NCI-H187 treated with DMSO at 0.1 percent for 48 hours (cell line): ENCODE measurements around the gene MAP3K21.

ENCODE experiments used
- DNase-seq: peaks from one replicate; lab custom pipeline; 2025; lab: John Stamatoyannopoulos, UW

MAP3K21 gene

DNA sequence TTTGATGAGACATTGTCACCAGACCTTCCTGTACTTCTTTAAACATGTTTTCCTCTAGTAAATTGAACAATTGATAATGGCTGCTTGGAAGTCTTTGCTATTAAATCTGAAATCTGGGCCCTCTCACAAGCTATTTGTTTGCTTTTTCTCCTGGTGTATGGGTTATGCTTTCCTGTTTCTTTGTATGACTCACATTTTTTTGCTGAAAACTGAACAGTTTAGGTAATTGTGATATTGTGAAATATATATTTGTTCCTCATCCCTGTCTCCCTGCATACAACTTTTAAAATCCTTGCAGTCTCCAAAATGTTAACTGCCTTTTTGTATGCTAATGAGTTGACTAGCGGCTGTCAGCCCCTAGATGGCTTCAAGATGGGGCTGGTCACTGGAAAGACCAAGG, 61.6 kb downstream of the MAP3K21 start:
- DNase-seq = no peak

DNA sequence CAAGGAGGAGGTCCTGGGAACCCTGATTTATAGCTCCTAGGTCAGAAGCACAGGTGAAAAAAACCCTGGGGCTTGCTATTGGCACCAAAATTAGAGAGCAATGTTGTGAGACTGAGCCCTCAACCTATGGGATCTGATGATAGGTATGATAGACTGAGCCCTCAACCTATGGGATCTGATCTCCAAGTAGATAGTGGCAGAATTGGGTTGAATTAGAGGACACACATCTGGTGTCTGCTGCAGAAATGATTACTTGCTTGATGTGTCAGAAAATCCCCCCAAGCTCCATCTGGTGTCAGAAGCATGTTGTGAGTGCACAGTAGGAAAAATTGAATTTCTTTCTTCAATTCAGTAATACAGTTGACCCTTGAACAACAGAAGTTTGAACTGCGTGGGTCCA, 62.4 kb downstream of the MAP3K21 start:
- DNase-seq = no peak

GRCh38 chr1:233390842-233391737, 63.6 kb downstream of the MAP3K21 start:
- DNase-seq = no peak

DNA sequence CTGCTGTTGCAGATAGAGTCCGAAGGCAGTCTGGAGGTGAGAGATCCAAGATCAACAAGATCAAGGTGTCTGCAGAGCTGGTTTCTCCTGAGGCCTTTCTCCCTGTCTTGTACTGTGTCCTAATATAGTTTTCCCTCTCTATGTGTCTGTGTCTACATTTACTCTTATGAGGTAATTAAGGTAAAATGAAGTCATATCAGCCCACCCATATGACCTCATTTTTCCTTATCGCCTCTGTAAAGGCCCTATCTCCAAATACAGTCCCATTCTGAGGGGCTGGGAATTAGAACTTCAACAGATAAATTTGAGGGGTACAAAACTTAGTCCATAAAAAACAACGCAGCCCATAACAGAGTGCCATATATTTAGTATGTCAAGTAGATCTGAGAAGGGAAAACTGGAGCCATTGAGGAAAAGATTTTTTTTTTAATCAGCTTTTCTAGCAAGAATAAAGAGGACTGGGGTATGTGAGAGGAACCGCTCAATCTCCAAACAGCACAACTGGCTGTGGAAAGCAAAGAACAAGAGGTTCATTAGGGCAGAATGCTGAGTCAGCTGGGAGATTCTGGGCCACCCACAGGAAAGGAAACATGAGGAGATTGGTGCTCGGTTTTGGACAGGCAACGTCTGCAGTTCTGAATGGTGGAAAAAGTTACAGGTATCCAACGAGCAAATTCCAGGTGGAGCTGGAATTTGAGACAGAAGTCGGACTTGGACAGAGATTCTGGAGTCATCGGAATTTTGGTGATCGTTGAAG, 65.7 kb downstream of the MAP3K21 start:
- DNase-seq = no peak

- DNase-seq = no peak
Observed at GRCh38 chr1:233393926-233394680, 66.6 kb downstream of the MAP3K21 start.

GRCh38 chr1:233394860-233395717, 67.6 kb downstream of the MAP3K21 start:
- no peak for DNase-seq

- no peak for DNase-seq
Observed at GRCh38 chr1:233395863-233396646, 68.5 kb downstream of the MAP3K21 start.

- no peak for DNase-seq
Observed at GRCh38 chr1:233406339-233406960, 78.9 kb downstream of the MAP3K21 start.

GRCh38 chr1:233406994-233407631, 79.6 kb downstream of the MAP3K21 start:
- DNase-seq = no peak

- no peak for DNase-seq
Observed at GRCh38 chr1:233409540-233409939, 82.0 kb downstream of the MAP3K21 start.

- DNase-seq = no peak
Observed at GRCh38 chr1:233410906-233411305, 83.4 kb downstream of the MAP3K21 start.

GRCh38 chr1:233412812-233413211, 85.3 kb downstream of the MAP3K21 start:
- DNase-seq = no peak

DNA sequence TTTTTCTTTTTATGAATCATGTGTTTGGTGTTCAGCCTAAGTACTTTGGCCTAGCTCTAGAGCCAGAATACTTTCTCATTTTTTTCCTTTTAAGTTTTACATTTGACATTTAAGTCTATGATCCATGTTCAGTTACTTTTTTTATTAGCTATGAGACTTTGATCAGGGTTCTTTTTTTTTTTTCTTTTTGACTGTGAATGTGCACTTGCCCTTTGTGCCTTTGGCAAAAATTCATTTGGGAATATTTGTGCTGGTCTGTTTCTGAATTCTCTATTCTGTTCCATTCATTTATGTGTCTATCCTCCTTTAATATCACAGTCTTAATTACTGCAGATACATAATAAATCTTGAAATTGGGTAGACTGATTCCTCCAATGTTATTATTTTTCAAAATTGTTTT, 93.8 kb downstream of the MAP3K21 start:
- DNase-seq = no peak

DNA sequence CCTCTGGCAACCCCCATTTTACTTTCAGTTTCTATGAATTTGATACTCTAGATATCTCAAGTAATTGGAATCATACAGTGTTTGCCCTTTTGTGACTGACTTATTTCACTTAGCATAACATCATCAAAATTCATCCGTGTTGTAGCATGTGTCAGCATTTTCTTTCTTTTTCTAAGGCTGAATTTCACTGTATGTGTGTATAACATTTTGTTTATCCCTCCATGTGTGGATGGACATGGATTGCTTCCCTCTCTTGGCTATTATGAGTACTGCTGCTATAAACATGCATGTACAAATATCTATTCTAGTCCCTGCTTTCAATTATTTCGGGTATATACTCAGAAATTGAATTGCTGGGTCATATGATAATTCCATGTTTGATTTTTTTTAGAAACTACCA, 97.3 kb downstream of the MAP3K21 start:
- no peak for DNase-seq

- no peak for DNase-seq
Observed at GRCh38 chr1:233427907-233428306, 100.4 kb downstream of the MAP3K21 start.

DNA sequence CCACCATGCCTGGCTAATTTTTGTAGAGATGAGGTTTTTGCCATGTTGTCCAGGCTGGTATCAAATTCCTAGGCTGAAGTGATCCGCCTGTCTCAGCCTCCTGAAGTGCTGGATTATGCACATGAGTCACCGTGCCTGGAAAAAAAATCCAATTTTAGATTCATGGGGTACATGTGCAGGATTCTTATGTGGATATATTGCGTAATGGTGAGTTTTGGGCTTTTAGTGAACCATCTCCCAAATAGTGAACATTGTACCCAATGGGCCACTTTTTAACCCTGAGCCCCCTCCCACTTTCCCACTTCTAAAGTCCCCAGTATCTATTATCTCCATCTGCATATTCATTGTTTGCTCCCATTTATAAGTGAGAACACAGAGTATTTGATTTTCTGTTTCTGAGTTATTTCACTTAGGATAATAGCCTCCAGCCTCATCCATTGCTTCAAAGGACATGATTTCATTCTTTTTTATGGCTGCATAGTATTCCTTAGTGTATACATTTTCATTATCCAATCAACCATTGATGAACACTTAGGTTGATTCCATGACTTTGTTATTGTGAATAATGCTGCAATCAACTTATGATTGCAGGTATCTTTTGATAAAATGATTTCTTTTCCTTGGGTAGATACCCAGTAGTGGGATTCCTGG, 104.4 kb downstream of the MAP3K21 start:
- no peak for DNase-seq

DNA sequence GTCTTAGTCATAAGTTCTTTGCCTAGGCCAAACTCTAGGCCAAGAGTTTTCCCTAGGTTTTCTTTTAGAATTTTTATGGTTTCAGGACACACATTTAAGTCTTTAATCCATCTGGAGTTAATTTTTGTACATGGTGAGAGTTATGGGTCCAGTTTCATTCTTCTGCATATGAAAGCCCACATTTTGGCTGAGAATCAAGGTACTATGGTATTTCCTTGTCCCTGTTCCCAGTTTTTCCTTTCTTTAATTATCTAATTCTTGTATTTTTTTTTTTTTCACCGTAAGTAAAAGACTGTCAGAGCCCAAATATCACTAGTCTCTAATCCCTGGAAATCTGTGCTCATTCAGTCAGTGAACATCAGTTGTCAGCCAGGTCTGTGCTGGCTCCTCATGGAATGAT, 105.4 kb downstream of the MAP3K21 start:
- DNase-seq = no peak

DNA sequence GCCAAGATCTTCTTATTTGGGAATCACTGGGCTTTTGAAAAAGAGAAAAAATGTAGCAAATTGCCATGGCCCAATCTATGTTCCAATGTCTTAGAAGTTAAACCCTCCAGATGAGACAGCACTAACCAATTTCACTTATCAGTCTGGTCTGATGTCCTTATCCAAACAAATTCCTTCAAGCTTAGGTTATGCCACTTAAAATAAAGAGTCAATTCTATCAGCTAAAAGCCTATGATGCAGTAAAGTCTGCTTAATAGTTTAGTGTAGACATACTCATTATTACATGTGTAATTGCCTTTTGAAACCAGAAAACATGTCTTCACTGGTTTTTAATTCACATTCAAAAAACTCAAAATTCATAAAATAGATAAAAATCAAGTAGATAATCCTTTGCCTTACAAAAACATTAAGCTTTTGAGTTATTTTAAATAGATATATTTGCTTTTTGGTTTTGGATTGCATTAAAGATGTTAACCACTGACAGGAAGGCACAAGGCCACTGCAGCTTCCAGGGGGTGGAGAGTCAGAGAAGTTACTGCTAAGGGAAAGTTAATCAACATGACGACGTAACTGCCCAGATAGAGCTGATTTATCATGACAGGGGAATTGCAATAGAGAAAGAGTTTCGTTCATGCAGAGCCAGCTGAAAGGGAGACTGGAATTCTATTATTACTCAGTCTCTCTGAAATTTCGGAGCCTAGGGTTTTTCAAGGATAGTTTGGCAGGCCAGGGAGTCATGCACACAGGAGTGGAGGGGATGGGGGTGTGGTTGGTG, 106.1 kb downstream of the MAP3K21 start:
- no peak for DNase-seq
